Vagina (tissue), 2 donors: ENCODE measurements around the gene DIO1. TPM values are rescaled to one million over a fixed set of nuclear protein-coding genes. Genes with fewer than 3 reads are reported as not detected.

Experiments
- DNase-seq, 2 donors: peaks; one replicate each; pipeline ENCODE4 v3.0.0-alpha.2; 2017; ENCODE audit errors: extremely low spot score in 2 of 2
- H3K27ac ChIP-seq: fragments of 200-600 bp; sonication (generic); one replicate; pipeline ENCODE4 v1.5.1; 2019
- H3K27me3 ChIP-seq: fragments of 200-600 bp; sonication (generic); one replicate; pipeline ENCODE4 v1.5.1; 2019
- H3K36me3 ChIP-seq, 2 donors: fragments of 200-600 bp; sonication (generic); one replicate each; pipeline ENCODE4 v1.5.1; 2017 to 2019
- H3K4me1 ChIP-seq: fragments of 200-600 bp; sonication (generic); one replicate; pipeline ENCODE4 v1.5.1; 2019
- H3K4me3 ChIP-seq, 2 donors: fragments of 200-600 bp; sonication (generic); 1 replicate in 1 of 2; 2 replicates in 1 of 2; pipeline ENCODE4 v1.5.1; 2016 to 2019
- H3K9me3 ChIP-seq: fragments of 200-600 bp; sonication (generic); one replicate; pipeline ENCODE4 v1.5.1; 2019
- CTCF ChIP-seq, 3 experiments: fragments of 450-650 bp in 2 of 3; fragments of 200-600 bp in 1 of 3; sonication (generic) in 1 of 3; IDR thresholded peaks; one replicate each; pipeline ENCODE4 v1.5.1; 2017 to 2019; ENCODE audit warnings: antibody characterized with exemption in 3 of 3, mild to moderate bottlenecking in 2 of 3, moderate library complexity in 2 of 3
- POLR2A ChIP-seq, 2 donors: fragments of 450-650 bp; IDR thresholded peaks; one replicate each; pipeline ENCODE4 v1.6.1; 2017; ENCODE audit warnings: antibody characterized with exemption in 2 of 2, mild to moderate bottlenecking in 2 of 2, moderate library complexity in 2 of 2
- POLR2AphosphoS5 ChIP-seq, 2 donors: sonication (generic); formaldehyde crosslinking; IDR thresholded peaks; one replicate each; pipeline ENCODE4 v1.9.0; 2017; ENCODE audit warnings: antibody characterized with exemption in 2 of 2, mild to moderate bottlenecking in 2 of 2, low read depth in 1 of 2; ENCODE audit not compliant: insufficient read depth in 1 of 2
- intact Hi-C: fragments of 100-400 bp; cut with DNase I; formaldehyde crosslinking; loops from one replicate; pipeline ENCODE4 v1.15.1; 2023
- total RNA-seq: library from RNA; depleted of rRNA; stranded (reverse); fragments of >200 nt; gene quantifications from one replicate; pipeline ENCODE4 v1.2.3, GENCODE V29; 2016

DIO1 gene
- total RNA-seq, 1 donor from 2014 or later: not detected

- DNase-seq: no peak
- no peaks in the 10 kb centered on the region for H3K4me1 ChIP-seq
- no peak overlapping the region for H3K4me3 ChIP-seq
- H3K27ac ChIP-seq: no peak overlapping the region
- H3K27me3 ChIP-seq: no peaks in the 10 kb centered on the region
- H3K36me3 ChIP-seq: peaks cover 0 to 46% of the 10 kb centered on the region in 2 donors
- H3K9me3 ChIP-seq: no peaks in the 10 kb centered on the region
- TF ChIP-seq CTCF (IDR thresholded peaks at IDR 0.05) (peak in 2 of 3 experiments; percentile 34 to 39), POLR2AphosphoS5 (IDR thresholded peaks at IDR 0.05; ENCODE audit: insufficient read depth in 1 of 2, low read depth in 1 of 2) (no peak)
- intact Hi-C loops: no loop called here
These were observed 33.0 kb upstream of the DIO1 start for GRCh38 chr1:53860967-53861411.

- no peak for TF ChIP-seq POLR2AphosphoS5 (IDR thresholded peaks at IDR 0.05; ENCODE audit: insufficient read depth in 1 of 2, low read depth in 1 of 2)
- TF ChIP-seq POLR2A (IDR thresholded peaks at IDR 0.05): no peak
- no peak for TF ChIP-seq CTCF (IDR thresholded peaks at IDR 0.05)
These were observed 31.5 kb upstream of the DIO1 start for GRCh38 chr1:53862507-53862906.

GRCh38 chr1:53868565-53868964, 25.4 kb upstream of the DIO1 start:
- no peak for TF ChIP-seq CTCF (IDR thresholded peaks at IDR 0.05)
- no peak for TF ChIP-seq POLR2A (IDR thresholded peaks at IDR 0.05)
- no peak for TF ChIP-seq POLR2AphosphoS5 (IDR thresholded peaks at IDR 0.05; ENCODE audit: insufficient read depth in 1 of 2, low read depth in 1 of 2)
- H3K27ac ChIP-seq: no peak overlapping the region
- peaks cover 4 to 56% of the 10 kb centered on the region in 2 donors for H3K36me3 ChIP-seq
- DNase-seq: no peak
- no peaks in the 10 kb centered on the region for H3K27me3 ChIP-seq
- H3K9me3 ChIP-seq: no peaks in the 10 kb centered on the region
- intact Hi-C loops: no loop called here
- H3K4me1 ChIP-seq: no peaks in the 10 kb centered on the region
- no peak overlapping the region for H3K4me3 ChIP-seq

More at GRCh38 chr1:53862507-53862906, 31.5 kb upstream of the DIO1 start:
- Histone ChIP-seq H3K4me3 (no peak overlapping the region), H3K36me3 (peaks cover 0 to 43% of the 10 kb centered on the region in 2 donors), H3K9me3 (no peaks in the 10 kb centered on the region), H3K27me3 (no peaks in the 10 kb centered on the region), H3K4me1 (no peaks in the 10 kb centered on the region), H3K27ac (no peak overlapping the region)
- intact Hi-C loops: no loop called here
- DNase-seq: no peak

- Histone ChIP-seq H3K27ac (no peak overlapping the region), H3K4me1 (no peaks in the 10 kb centered on the region), H3K9me3 (no peaks in the 10 kb centered on the region), H3K36me3 (peaks cover 4 to 56% of the 10 kb centered on the region in 2 donors), H3K4me3 (no peak overlapping the region), H3K27me3 (no peaks in the 10 kb centered on the region)
- TF ChIP-seq CTCF (IDR thresholded peaks at IDR 0.05): no peak
- intact Hi-C loops: no loop called here
- DNase-seq: no peak
These were observed 24.4 kb upstream of the DIO1 start for GRCh38 chr1:53869454-53870117.

- Histone ChIP-seq H3K9me3 (no peaks in the 10 kb centered on the region), H3K4me1 (no peaks in the 10 kb centered on the region), H3K4me3 (no peak overlapping the region), H3K27ac (no peak overlapping the region), H3K27me3 (no peaks in the 10 kb centered on the region), H3K36me3 (peaks cover 4 to 47% of the 10 kb centered on the region in 2 donors)
- intact Hi-C loops: no loop called here
- TF ChIP-seq CTCF (IDR thresholded peaks at IDR 0.05) (no peak), POLR2A (IDR thresholded peaks at IDR 0.05) (no peak), POLR2AphosphoS5 (IDR thresholded peaks at IDR 0.05; ENCODE audit: insufficient read depth in 1 of 2, low read depth in 1 of 2) (no peak)
- DNase-seq: no peak
These were observed 22.8 kb upstream of the DIO1 start for GRCh38 chr1:53871221-53871620.
